Left lung (tissue), 10 donors: ENCODE measurements around the gene SRPX2. TPM values are rescaled to one million over a fixed set of nuclear protein-coding genes. Genes with fewer than 3 reads are reported as not detected.

Source experiments
- ATAC-seq: fragments of 200-7000 bp; cut with Tn5 transposase; one replicate; pipeline ENCODE4 v1.9.1; 2020; ENCODE audit warnings: moderate library complexity
- DNase-seq, 4 donors: peaks; one replicate each; pipeline ENCODE4 v3.0.0-alpha.2; 2013 to 2020
- H3K27ac ChIP-seq, 2 donors: fragments of 200-600 bp; sonication (generic) in 1 of 2; one replicate each; pipeline versions ENCODE4 v1.5.0 to v1.8.0; 2020 to 2021
- H3K27me3 ChIP-seq, 2 donors: fragments of 200-600 bp; sonication (generic) in 1 of 2; one replicate each; pipeline versions ENCODE4 v1.5.0 to v1.8.0; 2020 to 2021
- H3K36me3 ChIP-seq, 2 donors: fragments of 200-600 bp; sonication (generic) in 1 of 2; one replicate each; pipeline versions ENCODE4 v1.5.0 to v1.8.0; 2020 to 2021
- H3K4me1 ChIP-seq, 2 donors: fragments of 200-600 bp; one replicate each; pipeline ENCODE4 v1.8.0; 2021
- H3K4me3 ChIP-seq, 2 donors: fragments of 200-600 bp; sonication (generic) in 1 of 2; one replicate each; pipeline versions ENCODE4 v1.5.0 to v1.8.0; 2020 to 2021; ENCODE audit warnings: mild to moderate bottlenecking in 1 of 2
- H3K9me3 ChIP-seq, 2 donors: fragments of 200-600 bp; sonication (generic) in 1 of 2; one replicate each; pipeline versions ENCODE4 v1.5.0 to v1.8.0; 2020 to 2021
- CTCF ChIP-seq, 2 donors: fragments of 200-600 bp; sonication (generic) in 1 of 2; IDR thresholded peaks; one replicate each; pipeline versions ENCODE4 v1.5.0 to v1.8.0; 2021; ENCODE audit warnings: antibody characterized with exemption in 2 of 2
- intact Hi-C, 2 donors: fragments of 100-400 bp; cut with DNase I; formaldehyde crosslinking; loops; one replicate each; pipeline versions ENCODE4 v1.11.2 to v1.14.2; 2022
- polyA plus RNA-seq, 6 donors: library from polyadenylated mRNA; unstranded; fragments of 120-200 nt; gene quantifications; one replicate each; pipeline ENCODE4 v1.2.1, GENCODE V29; 2013; ENCODE audit not compliant: insufficient read length in 6 of 6
- total RNA-seq, 2 donors: library from RNA; stranded (reverse); fragmentation: NEBNext Ultra II Directional; extraction: Animal tissue kit (Norgen Biotek cat#: 25700); gene quantifications; one replicate each; pipeline ENCODE4 v1.2.1, GENCODE V29; 2021
- donor health status: DM: no; HTN: yes; CAD: no.
- donor health status: DM: no; HTN: no; CAD: no.

Gene SRPX2
- total and polyA plus RNA-seq, 8 donors = 25.1 to 39.0 (median 34.1) TPM

GRCh38 chrX:100623001-100623400, 21.0 kb upstream of the SRPX2 start:
- H3K27ac ChIP-seq = no peak overlapping the region
- no peak for DNase-seq

GRCh38 chrX:100625985-100626491, 18.0 kb upstream of the SRPX2 start:
- no peaks in the 10 kb centered on the region for H3K9me3 ChIP-seq
- no peak overlapping the region for H3K27ac ChIP-seq
- no peak for TF ChIP-seq CTCF (IDR thresholded peaks at IDR 0.05)
- no peaks in the 10 kb centered on the region for H3K4me1 ChIP-seq
- ATAC-seq (no peak), DNase-seq (no peak)
- intact Hi-C loops = no loop called here
- no peaks in the 10 kb centered on the region for H3K36me3 ChIP-seq
- no peak overlapping the region for H3K4me3 ChIP-seq
- H3K27me3 ChIP-seq = no peaks in the 10 kb centered on the region

More at GRCh38 chrX:100623001-100623400, 21.0 kb upstream of the SRPX2 start:
- Histone ChIP-seq H3K4me3 (no peak overlapping the region), H3K4me1 (no peaks in the 10 kb centered on the region), H3K36me3 (no peaks in the 10 kb centered on the region), H3K27me3 (no peaks in the 10 kb centered on the region), H3K9me3 (no peaks in the 10 kb centered on the region)
- intact Hi-C loops = no loop called here
- no peak for ATAC-seq
- TF ChIP-seq CTCF (IDR thresholded peaks at IDR 0.05) = no peak

GRCh38 chrX:100635040-100635439, 9.0 kb upstream of the SRPX2 start:
- ATAC-seq (no peak), DNase-seq (no peak)
- no peak overlapping the region for H3K4me3 ChIP-seq
- intact Hi-C loops = no loop called here
- TF ChIP-seq CTCF (IDR thresholded peaks at IDR 0.05) = no peak
- H3K27ac ChIP-seq = no peak overlapping the region
- no peaks in the 10 kb centered on the region for H3K4me1 ChIP-seq
- H3K9me3 ChIP-seq = no peaks in the 10 kb centered on the region
- H3K27me3 ChIP-seq = peaks cover 0 to 10% of the 10 kb centered on the region in 2 donors
- no peaks in the 10 kb centered on the region for H3K36me3 ChIP-seq

GRCh38 chrX:100635989-100636320, 8.0 kb upstream of the SRPX2 start:
- TF ChIP-seq CTCF (IDR thresholded peaks at IDR 0.05) = no peak
- Histone ChIP-seq H3K9me3 (no peaks in the 10 kb centered on the region), H3K27ac (peak overlapping the region in 1 of 2 donors; percentile 28), H3K4me1 (no peaks in the 10 kb centered on the region), H3K4me3 (peak overlapping the region; percentile 42), H3K36me3 (no peaks in the 10 kb centered on the region), H3K27me3 (peaks cover 0 to 10% of the 10 kb centered on the region in 2 donors)
- intact Hi-C loops = no loop called here
- DNase-seq (no peak), ATAC-seq (peak; percentile 67)

- TF ChIP-seq CTCF (IDR thresholded peaks at IDR 0.05) = peak; percentile 19 to 44
- Histone ChIP-seq H3K27ac (peak within 1 kb of the TSS; percentile 28 to 33), H3K27me3 (peaks cover 0 to 10% of the 10 kb centered on the region in 2 donors), H3K9me3 (no peaks in the 10 kb centered on the region), H3K36me3 (no peaks in the 10 kb centered on the region), H3K4me1 (no peaks in the 10 kb centered on the region), H3K4me3 (peak within 1 kb of the TSS; percentile 42)
- intact Hi-C loops = no loop called here
- ATAC-seq (peak; percentile 98), DNase-seq (peak; percentile 66 to 90 (median 73))
Measured at GRCh38 chrX:100636321-100636991, 7.5 kb upstream of the SRPX2 start, which contains the start of gene TSPAN6. TSS of gene TSPAN6 (minus strand) at chrX:100636806. CDS start at chrX:100636694, 112 bp downstream.
